GM19328 (cell line): ENCODE measurements around the gene PTPN11.
"Not testable (repeated sequence)": the region's sequence is repeated elsewhere in the genome, so short reads cannot be mapped to it uniquely, and the experiment has no call there.

ENCODE experiments used
- ATAC-seq: cut with Tn5 transposase; IDR thresholded peaks from one replicate; pipeline ENCODE4 v1.9.1; 2021; ENCODE audit warnings: mild to moderate bottlenecking, moderate library complexity; ENCODE audit not compliant: unreplicated experiment

The PTPN11 gene

GRCh38 chr12:112513471-112513870 lies 94.7 kb downstream of the PTPN11 start:
- ATAC-seq = no peak

GRCh38 chr12:112514456-112514855 lies 95.7 kb downstream of the PTPN11 start:
- ATAC-seq = no peak

GRCh38 chr12:112514926-112515642 lies 96.3 kb downstream of the PTPN11 start:
- no peak for ATAC-seq

- no peak for ATAC-seq
These were observed 97.1 kb downstream of the PTPN11 start for GRCh38 chr12:112515868-112516267.

- no peak for ATAC-seq
These were observed 99.1 kb downstream of the PTPN11 start for GRCh38 chr12:112517730-112518364.

GRCh38 chr12:112518365-112518735 lies 99.6 kb downstream of the PTPN11 start:
- no peak for ATAC-seq

GRCh38 chr12:112519841-112520340 lies 101.1 kb downstream of the PTPN11 start:
- ATAC-seq = not testable (repeated sequence)

- ATAC-seq = no peak
These were observed 105.1 kb downstream of the PTPN11 start for GRCh38 chr12:112523856-112524255.

GRCh38 chr12:112524269-112524668 lies 105.5 kb downstream of the PTPN11 start:
- no peak for ATAC-seq

GRCh38 chr12:112524676-112525425 lies 106.1 kb downstream of the PTPN11 start:
- ATAC-seq = no peak

- ATAC-seq = no peak
These were observed 106.7 kb downstream of the PTPN11 start for GRCh38 chr12:112525426-112525809.

GRCh38 chr12:112527082-112527481 lies 108.3 kb downstream of the PTPN11 start:
- ATAC-seq = no peak

GRCh38 chr12:112527501-112527900 lies 108.8 kb downstream of the PTPN11 start:
- no peak for ATAC-seq

- no peak for ATAC-seq
These were observed 109.8 kb downstream of the PTPN11 start for GRCh38 chr12:112528521-112528920.

GRCh38 chr12:112530941-112531340 lies 112.2 kb downstream of the PTPN11 start:
- ATAC-seq = no peak

GRCh38 chr12:112532106-112532505 lies 113.4 kb downstream of the PTPN11 start:
- ATAC-seq = no peak

GRCh38 chr12:112533528-112533927 lies 114.8 kb downstream of the PTPN11 start:
- ATAC-seq = no peak

- no peak for ATAC-seq
These were observed 116.3 kb downstream of the PTPN11 start for GRCh38 chr12:112535017-112535416.

GRCh38 chr12:112535637-112536366 lies 117.1 kb downstream of the PTPN11 start:
- ATAC-seq = no peak

- no peak for ATAC-seq
These were observed 117.6 kb downstream of the PTPN11 start for GRCh38 chr12:112536367-112536730.

- no peak for ATAC-seq
These were observed 119.1 kb downstream of the PTPN11 start for GRCh38 chr12:112537710-112538396.
